ENCODE measurements around the gene GJA5.

The GJA5 gene

DNA sequence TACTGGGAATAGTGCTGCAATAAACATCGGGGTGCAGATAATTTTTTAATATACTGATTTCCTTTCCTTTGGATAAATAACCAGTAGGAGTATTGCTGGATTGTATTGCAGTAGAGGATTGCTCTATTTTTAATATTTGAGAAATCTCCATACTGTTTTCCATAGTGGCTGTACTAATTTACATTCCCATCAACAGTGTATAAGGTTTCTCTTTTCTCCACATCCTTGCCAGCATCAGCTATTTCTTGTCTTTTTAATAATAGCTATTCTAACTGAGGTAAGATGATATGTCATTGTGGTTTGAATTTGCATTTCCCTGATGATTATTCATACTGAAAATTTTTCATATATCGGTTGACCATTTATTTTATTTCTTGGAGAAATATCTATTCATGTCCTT, 31.1 kb downstream of the GJA5 start:
- no peak for DNase-seq (ENCODE audit: low read depth in 2 of 2)

DNA sequence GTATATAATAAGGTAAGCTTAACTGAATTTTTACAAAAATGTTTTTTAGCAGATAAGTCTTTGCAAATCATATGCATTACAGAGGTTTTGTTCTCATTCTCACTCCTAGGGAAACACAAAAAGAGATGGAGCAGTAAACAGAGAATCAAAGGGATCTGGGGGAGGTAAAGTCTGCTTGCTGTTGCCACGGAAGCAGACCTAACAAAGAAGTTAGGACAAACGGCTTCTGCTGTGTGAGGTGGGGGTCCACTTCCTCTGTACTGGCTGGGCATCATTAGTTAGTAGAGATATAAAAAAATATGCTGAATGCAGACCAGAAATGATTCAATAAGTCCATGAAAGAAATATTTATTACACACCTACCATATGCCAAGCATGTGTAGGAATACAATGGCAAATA, 34.2 kb downstream of the GJA5 start:
- DNase-seq (ENCODE audit: low read depth in 2 of 2), result no peak

DNA sequence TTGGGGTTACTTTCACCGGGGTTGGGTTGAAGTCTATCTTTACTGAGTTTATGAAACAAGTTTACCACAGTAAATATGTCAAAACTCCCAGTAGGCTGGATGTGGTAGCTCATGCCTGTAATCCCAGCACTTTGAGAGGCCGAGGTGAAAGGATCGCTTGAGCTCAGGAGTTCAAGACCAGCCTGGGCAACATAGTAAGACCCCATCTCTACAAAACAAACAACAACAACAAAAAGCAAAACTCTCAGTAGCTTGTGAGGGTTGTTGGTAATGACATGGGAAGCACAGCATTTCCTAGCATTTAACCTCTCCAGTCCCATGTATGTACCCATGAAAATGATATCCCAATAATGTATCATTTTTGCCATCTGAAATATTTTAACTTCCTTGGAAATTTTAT, 34.7 kb downstream of the GJA5 start:
- no peak for DNase-seq (ENCODE audit: low read depth in 2 of 2)

DNA sequence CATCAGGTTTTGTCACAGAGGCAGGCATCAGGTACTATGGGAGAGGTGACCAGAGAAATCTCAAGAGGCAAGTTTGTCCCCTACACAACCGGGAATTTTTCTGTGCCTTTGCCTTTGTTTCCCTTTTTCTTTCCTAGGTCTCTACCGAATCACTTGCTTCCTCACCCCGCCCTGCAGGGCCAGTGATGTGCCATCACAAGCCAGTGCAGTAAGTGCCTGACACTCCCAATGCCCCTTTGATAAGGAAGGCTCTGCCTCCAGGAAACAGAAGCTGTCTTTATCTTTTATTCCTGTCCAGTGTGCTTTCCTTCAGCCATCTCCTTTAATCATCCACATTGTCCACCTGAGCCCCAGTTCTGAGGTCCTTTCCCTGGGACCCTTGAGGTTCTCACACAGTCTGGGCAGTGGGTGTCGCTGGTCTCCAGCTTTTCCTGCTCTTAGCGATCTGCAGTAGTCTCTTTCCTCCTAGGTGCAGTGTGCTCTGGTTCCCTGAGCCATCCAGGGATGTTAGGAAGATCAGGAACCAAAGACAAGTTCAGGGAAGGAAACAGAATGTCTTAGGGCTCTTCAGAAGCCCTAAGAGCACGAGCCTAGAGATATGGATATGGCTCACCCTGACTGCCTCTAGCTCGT, 36.6 kb downstream of the GJA5 start:
- DNase-seq (ENCODE audit: low read depth in 2 of 2), result no peak

DNA sequence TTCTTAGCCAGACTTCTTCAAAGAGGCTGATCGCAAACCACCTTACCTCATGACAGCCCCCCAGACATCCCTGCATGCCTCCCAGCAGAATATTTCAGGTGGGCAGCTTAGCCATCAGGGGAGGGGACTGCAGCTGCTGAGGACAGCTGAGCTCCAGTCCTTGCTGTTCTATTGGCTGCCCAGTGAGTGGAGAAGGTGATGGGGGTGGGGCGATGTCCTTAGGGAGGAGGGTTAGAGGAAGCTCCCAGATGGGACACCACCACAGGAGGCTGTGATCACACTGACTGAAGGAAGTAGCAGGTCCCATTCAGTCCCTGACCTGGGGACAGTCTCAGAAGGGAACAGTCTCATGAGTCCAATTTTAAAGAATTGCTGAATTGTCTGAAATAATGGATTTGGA, 38.3 kb downstream of the GJA5 start:
- DNase-seq (ENCODE audit: low read depth in 2 of 2), result no peak

DNA sequence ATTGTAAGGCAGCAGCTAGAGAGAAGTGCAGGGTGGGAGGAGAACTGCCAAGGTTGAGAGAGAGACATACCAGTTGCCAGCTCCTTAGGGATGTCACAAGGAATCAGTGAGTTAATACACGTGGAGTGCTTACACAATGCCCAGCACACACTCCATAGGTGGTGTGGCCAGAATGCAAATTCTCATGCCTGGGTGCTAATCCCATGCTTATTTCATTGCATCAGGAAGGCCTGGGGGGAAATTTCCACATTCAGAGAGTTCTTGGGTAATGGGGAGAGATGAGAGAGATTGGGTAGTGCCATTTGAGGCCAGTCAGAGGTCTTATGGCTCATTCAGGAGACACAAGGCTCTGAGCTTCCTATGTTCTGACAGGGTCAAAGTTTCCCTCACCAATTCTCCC, 38.7 kb downstream of the GJA5 start:
- no peak for DNase-seq (ENCODE audit: low read depth in 2 of 2)

DNA sequence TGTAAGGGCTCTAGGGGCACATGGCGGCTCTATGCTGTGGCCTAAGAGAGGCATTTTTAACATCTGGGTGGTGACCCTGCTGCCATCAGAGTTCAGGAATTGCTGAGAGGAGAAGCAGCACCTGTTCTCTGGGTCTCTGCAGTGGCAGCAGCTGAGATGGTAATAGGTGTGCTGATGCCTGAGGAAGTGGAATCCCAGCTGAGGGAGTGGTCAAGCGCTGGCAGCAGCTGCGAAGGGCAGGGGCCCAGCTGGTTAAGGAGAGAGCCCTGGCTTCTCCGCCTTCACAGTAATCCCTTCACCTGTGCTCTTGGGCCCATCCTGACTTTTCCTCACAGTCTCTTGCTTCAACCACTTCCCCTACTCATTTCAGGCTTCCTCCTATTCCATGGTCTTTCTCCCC, 39.8 kb downstream of the GJA5 start:
- DNase-seq (ENCODE audit: low read depth in 2 of 2), result no peak

DNA sequence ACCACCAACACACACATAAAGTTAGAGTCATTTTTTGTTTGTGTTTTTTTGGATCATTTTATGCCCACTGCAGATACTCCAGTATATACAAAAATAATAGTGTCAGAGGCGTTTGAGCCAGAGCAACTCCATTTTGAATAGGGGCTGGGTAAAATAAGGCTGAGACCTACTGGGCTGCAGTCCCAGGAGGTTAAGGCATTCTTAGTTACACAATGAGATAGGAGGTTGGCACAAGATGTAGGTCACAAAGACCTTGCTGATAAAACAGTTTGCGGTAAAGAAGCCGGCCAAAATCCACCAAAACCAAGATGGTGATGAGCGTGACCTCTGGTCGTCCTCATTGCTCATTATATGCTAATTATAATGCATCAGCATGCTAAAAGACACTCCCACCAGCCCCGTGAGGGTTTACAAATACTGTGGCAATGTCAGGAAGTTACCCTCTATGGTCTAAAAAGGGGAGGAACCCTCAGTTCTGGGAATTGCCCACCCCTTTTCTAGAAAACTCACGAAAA, 40.6 kb downstream of the GJA5 start:
- no peak for DNase-seq (ENCODE audit: low read depth in 2 of 2)

DNA sequence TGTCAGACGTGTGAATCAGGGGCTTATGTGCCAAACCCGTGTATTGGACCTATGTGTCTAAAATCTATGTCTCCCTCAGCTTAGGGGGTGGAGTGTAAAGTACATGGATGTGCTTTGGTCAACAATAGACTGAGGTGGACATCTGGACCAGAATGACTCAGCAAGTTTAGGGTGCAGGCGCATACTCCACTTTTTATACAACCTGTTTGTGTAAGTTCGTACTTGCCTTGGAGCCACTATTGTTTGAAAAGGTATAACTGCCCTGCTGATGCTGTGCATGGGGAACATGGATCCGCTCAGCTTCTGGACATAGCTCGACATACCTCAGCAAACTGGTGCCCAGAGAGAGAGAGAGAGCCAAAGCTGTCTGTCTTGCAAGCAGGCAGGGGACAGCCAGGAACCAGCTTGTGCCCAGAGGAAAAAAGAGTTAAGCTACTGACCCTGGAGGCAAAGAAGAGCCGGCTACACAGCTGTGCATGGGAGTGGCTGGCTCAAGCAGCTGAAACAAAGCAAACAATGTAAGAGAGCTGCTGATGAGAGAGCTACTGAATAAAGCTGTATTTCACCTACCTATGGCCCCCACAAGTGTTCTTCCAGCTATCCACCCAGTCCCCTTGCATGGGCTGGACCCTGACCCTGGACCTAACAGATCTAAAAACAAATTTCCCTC, 41.2 kb downstream of the GJA5 start:
- DNase-seq (ENCODE audit: low read depth in 2 of 2), result no peak

DNA sequence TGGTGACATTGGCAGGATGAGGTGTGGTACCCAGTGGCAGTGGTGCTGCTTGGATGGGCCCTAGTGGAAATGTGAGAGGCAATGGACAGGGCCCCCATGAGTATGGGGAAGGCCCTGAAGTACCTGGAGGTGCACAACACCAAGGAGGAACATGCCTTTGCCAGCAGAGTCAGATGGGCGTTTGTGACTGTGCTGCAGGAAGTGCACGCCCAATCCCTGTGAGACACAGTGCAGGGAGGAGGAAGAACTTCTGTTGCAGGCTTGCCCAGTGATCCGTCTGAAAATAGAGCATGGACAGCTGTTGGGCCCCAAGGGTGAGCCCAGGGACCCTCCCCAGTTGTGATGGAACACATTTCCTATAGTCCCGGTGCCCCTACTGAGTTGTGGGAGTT, 42.7 kb downstream of the GJA5 start:
- DNase-seq (ENCODE audit: low read depth in 2 of 2), result no peak

DNA sequence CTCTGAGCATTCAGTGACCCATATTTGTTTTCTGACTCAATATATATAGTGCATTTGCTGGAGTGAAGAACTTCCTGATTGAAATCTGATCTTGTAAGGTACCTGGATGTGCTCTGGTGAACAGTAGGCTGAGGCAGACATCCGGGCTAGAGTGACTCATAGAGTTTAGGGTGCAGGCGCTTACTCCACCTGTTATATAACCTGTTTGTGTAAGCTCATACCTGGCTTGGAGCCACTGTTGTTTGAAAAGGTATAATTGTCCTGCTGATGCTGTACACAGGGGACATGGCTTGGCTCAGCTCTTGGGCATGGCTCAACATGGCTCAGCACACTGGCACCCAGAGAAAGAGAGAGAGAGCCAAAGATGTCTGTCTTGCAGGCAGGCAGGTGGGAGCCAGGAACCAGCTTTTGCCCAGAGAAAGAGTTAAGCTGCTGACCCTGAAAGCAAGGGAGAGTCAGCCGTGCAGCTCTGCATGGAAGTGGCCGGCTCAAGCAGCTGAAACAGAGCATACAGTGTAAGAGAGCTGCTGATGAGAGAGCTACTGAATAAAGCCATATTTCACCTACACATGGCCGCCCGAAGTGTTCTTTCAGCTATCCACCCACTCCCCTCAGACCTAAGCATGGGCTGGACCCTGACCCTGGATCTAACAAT, 43.2 kb downstream of the GJA5 start:
- DNase-seq (ENCODE audit: low read depth in 2 of 2), result no peak

DNA sequence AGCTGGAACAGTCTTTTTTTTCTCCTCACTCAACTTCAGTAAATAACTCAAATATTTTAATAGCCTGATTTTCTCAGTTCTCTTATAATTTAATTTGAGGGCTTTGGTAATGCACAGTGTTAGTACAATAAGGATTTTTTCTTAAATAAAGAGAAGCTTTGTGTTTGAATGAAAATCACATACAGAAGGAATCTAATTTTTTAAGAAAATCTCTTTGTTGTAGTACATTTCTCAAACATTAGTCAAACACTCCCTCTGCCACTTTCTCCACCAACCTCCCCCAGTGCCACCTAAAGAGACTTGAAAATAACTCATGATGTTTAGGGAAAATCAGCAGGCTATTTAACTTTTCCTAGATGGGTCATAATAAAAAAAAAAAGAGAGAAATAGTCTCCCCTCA, 47.8 kb downstream of the GJA5 start:
- DNase-seq (ENCODE audit: low read depth in 2 of 2), result no peak

Data from stimulated activated CD8-positive, alpha-beta memory T cell treated with anti-CD3 and anti-CD28 coated beads, Interleukin-7, amount 100 ng/mL, for 4 hours (primary cell).